Adipose tissue (tissue), 3 donors: ENCODE results near the gene ACE. TPM values are rescaled to one million over a fixed set of nuclear protein-coding genes. Genes with fewer than 3 reads are reported as not detected.

Experiments used
- H3K27ac ChIP-seq: one replicate; pipeline ENCODE4 v1.5.1; 2013; ENCODE audit warnings: low read depth, low read length
- WGBS, 3 donors: extraction: QIAGEN DNeasy Blood & Tissue Kit; methylation state at CpG; one replicate each; pipeline ENCODE4 v1.1.7; 2013; 5-methylcytosine and 5-hydroxymethylcytosine counted together
- polyA plus RNA-seq, 3 donors: library from polyadenylated mRNA; stranded (reverse); fragments of 200-250 nt; gene quantifications; one replicate each; pipeline ENCODE4 v1.2.3, GENCODE V29; 2013
- donor health status: healthy with polysubstance abuse.
- donor health status: Bipolar disorder and iron deficiency.
- donor health status: healthy.

Gene ACE
- polyA plus RNA-seq, 3 donors, result 2.2 to 7.6 (median 5.7) TPM

- WGBS, 3 donors, result 48 to 54% (median 54%) methylated on average over 14 to 15 of the region's 15 CpGs
- no peak overlapping the region for H3K27ac ChIP-seq
Measured at GRCh38 chr17:63542942-63543821, 66.3 kb downstream of the ACE start.

DNA sequence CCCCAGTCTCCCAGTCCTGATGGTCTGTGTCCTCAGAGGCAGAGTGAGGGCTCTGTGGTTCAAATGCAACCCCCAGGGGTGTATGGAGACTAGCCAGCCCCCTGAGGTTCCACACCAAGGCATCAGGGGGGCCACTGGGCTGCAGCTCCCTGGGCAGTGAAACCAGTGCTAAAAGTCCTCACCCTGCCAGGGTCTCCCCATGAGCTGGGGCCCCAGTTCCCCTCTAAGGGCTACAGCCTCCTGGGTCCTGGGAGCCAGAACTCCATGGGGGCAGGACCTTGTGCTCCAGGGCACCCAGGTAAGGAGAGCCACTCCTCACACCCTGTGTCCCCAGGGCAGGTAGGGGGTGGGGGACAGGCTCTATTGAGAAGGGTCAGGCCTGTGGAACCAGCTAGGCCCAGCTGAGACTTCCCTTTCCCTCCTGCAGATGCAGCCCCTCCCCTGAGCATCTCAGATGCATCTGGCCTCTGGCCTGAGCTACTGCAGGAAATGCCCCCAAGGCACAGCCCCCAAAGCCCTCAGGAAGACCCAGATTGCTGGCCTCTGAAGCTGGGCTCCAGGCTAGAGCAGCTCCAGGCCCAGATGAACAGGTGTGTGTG is 67.1 kb downstream of the ACE start:
- no peak overlapping the region for H3K27ac ChIP-seq

DNA sequence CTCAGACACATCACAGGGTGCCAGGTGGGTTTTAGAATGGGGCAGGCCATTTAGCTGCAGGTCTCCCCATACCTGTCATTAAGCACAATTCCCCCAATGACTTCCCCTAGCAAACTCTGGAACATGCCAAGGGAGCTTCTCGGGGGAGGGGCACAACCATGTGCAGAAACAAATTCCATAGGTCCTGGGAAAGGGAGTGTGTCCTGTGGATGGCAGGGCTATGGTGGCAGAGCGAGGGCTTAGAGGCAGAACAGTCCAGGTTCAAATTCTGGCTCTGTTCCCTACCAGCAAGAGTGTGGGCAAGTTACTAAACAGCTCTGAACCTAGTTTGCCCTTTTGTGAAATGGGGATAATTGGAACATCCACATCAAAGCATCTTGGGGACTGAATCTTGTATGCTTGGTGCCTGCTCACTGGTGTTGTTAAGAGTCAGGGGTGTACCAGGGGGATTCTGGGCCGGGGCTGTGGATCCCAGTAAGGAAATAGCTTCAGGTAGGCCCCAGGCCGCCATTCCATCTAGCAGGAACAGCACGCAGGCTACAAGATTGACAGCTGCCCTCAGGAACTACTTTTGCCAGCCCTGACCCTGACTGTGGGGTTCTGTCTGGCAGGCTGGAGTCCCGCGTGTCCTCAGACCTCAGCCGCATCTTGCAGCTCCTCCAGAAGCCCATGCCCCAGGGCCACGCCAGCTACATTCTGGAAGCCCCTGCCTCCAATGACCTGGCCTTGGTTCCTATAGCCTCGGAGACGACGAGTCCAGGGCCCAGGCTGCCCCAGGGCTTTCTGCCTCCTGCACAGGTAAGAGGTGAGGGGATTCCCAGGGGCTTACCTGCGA is 67.8 kb downstream of the ACE start:
- H3K27ac ChIP-seq, result no peak overlapping the region
- 89 to 92% (median 91%) methylated on average over 13 of the region's 13 CpGs for WGBS, 3 donors

DNA sequence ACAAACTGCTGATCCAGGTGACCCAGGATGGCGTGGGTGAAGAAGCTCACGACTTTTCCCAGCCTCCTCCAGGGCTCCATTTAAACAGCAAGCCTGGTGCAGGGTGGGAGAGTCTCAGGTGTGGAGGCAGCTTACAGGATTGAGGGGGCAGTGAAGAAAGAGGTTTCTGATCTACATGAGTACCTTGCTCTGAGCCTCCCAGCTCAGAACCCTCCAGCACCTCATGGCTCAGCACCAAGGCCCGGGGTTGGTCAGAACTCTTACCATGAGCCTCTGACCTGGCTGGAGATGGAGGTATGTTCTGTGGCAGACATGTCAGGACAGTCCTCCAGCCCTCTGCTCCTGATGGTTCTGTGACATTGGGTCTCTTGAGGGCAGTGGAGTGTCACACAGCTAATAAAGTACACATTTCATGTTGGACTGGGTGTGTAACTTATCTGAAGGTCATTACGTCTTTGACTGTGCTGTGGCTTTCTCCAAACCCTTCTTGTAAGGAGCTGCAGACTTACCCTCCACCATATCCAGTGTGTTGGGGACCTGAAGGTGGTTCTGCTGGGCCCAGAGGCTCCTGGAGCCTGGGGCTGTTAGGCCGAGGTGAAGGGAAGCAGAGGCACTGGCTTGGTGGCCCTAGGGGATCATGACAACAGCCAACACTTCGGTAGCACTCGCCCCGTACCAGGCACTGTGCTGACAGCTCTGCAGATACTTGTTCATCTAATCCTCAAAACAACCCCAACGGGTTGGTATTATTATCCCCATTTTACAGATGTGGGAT is 69.6 kb downstream of the ACE start:
- H3K27ac ChIP-seq, result no peak overlapping the region
- 84 to 92% (median 90%) methylated on average over 9 of the region's 9 CpGs for WGBS, 3 donors

DNA sequence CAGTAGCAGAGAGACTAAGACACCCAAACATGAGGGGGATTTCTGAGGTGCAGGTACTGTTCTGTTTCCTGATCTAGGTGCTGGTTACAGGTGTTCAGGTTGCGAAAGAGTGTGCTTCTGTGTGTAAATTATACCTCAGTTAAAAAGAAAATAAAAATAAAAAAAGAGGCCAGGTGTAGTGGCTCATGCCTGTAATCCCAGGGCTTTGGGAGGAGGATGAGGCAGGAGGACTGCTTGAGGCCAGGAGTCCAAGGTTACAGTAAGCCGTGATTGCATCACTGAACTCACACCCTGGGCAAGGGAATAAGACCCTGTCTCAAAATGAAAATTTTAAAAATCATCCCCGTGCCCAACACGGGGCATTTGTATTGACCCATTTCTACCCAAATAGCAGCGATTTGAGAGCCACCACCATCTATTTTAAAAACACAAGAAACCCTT is 70.2 kb downstream of the ACE start:
- 59 to 75% (median 72%) methylated on average over 5 of the region's 5 CpGs for WGBS, 3 donors
- H3K27ac ChIP-seq, result no peak overlapping the region

Other genes starting within 250 kb of the ACE start
- gene CYB561, start 30.8 kb upstream of the ACE start, polyA plus RNA-seq, result 10 to 100 TPM; 12.3 to 65.8 (median 16.0) TPM
- under 1 TPM in 2 of 3 donors, not detected in 1; 0.06 to 0.92 TPM for gene KCNH6, start 46.3 kb downstream of the ACE start, polyA plus RNA-seq
- 10 to 100 TPM; 12.9 to 21.1 (median 18.2) TPM for gene DCAF7, start 73.4 kb downstream of the ACE start, polyA plus RNA-seq
- gene TACO1, start 123.8 kb downstream of the ACE start, polyA plus RNA-seq, result 10 to 100 TPM; 11.5 to 18.9 (median 17.8) TPM
- 10 to 100 TPM in 2 of 3 donors, 1 to 10 TPM in 1; 9.7 to 34.4 (median 22.7) TPM for gene MAP3K3, start 145.4 kb downstream of the ACE start, polyA plus RNA-seq
- 10 to 100 TPM; 10.4 to 18.8 (median 14.2) TPM for gene LIMD2, start 223.1 kb downstream of the ACE start, polyA plus RNA-seq